GM12874 (cell line): ENCODE data around the gene GRHL3.

ENCODE experiments used
- CTCF ChIP-seq: IDR thresholded peaks from 2 replicates; pipeline ENCODE4 v1.5.1; 2011; ENCODE audit warnings: low read depth, mild to moderate bottlenecking, control low read depth, low read length, moderate library complexity; ENCODE audit not compliant: insufficient read depth

The GRHL3 gene

GRCh38 chr1:24392982-24393650 is 74.0 kb downstream of the GRHL3 start:
- no peak for TF ChIP-seq CTCF

GRCh38 chr1:24393892-24394291 is 74.7 kb downstream of the GRHL3 start:
- no peak for TF ChIP-seq CTCF

- TF ChIP-seq CTCF, result no peak
These were observed 80.9 kb downstream of the GRHL3 start for GRCh38 chr1:24400065-24400464.

GRCh38 chr1:24403806-24404205 is 84.6 kb downstream of the GRHL3 start:
- TF ChIP-seq CTCF, result no peak
